Measurements from ENCODE around the gene LRRFIP1. TPM values are rescaled to one million over a fixed set of nuclear protein-coding genes. Genes with fewer than 3 reads are reported as not detected.

The LRRFIP1 gene
- total and polyA plus RNA-seq, 2 donors (not counting 3 experiments of a cell fraction or from before 2014, with no cell fraction given) = 39.2 to 179 TPM

GRCh38 chr2:237633061-237633561, 5.7 kb downstream of the LRRFIP1 start:
- BruUV-seq (replicated peaks) = no TSS peak
- no peaks in the 10 kb centered on the region for H4K20me1 ChIP-seq (replicated peaks; ENCODE audit: control insufficient read depth, extremely low read depth, insufficient read depth, low read length)
- no peaks in the 10 kb centered on the region for H3K9me3 ChIP-seq (replicated peaks; ENCODE audit: control insufficient read depth, insufficient read depth, low read length)
- dilution Hi-C loops (cut with MboI; ENCODE audit: extremely low pct_ligation_motif_present, low sequenced_read_pairs) = no loop called here
- H3K27ac ChIP-seq (ENCODE audit: insufficient read depth, low read depth, low read length) = no peak overlapping the region
- intact Hi-C loops (cut with micrococcal nuclease) = no loop called here
- FAIRE-seq = no peak
- H3K9ac ChIP-seq (replicated peaks; ENCODE audit: extremely low read depth, insufficient read depth, low read length) = no peak overlapping the region
- H3K36me3 ChIP-seq (ENCODE audit: control insufficient read depth in 2 of 2, extremely low read depth in 1 of 2, insufficient read depth in 2 of 2, low read length in 2 of 2) = peaks cover 0 to 9% of the 10 kb centered on the region in 2 experiments
- ChIA-PET CTCF (interaction anchor here (0.7 to 1.6 kb wide), 2 partner anchors 28 to 52 kb away, joined by 3 read pairs; no protein-coding TSS in a partner anchor), POLR2A (no interaction called here)
- H3K4me3 ChIP-seq (replicated peaks in 1 of 3; ENCODE audit: insufficient read depth in 1 of 3, low read depth in 1 of 3, low read length in 3 of 3) = no peak overlapping the region
- no peak for DNase-seq (ENCODE audit: low read depth, low spot score)
- H3K9me1 ChIP-seq (replicated peaks; ENCODE audit: control insufficient read depth, extremely low read depth, insufficient read depth, low read length) = no peaks in the 10 kb centered on the region
- H3K79me2 ChIP-seq (ENCODE audit: control insufficient read depth, insufficient read depth, low read length) = peaks cover 2% of the 10 kb centered on the region
- TF ChIP-seq MAX (IDR thresholded peaks at IDR 0.05; ENCODE audit: insufficient read depth, insufficient read length) (no peak), GATA2 (IDR thresholded peaks at IDR 0.05; ENCODE audit: insufficient read depth, insufficient read length, low read depth, low read length) (no peak), JUN (IDR thresholded peaks at IDR 0.05; ENCODE audit: borderline replicate concordance, insufficient read depth, insufficient read length, low read depth) (no peak), POLR2A (IDR thresholded peaks at IDR 0.05; ENCODE audit: low read depth, low read length) (no peak), CTCF (IDR thresholded peaks at IDR 0.05; ENCODE audit: extremely low read depth in 1 of 2, insufficient read depth in 1 of 2, low read depth in 1 of 2, low read length in 2 of 2) (no peak), FOS (IDR thresholded peaks at IDR 0.05; ENCODE audit: borderline replicate concordance, insufficient read depth, low read length) (no peak), EZH2 (IDR thresholded peaks at IDR 0.05; ENCODE audit: borderline replicate concordance, low read depth, low read length, severe bottlenecking) (no peak), MYC (IDR thresholded peaks at IDR 0.05; ENCODE audit: low read depth, low read length) (no peak), POLR2AphosphoS5 (IDR thresholded peaks at IDR 0.05; ENCODE audit: insufficient read depth, low read depth, low read length) (no peak)
- no peak overlapping the region for H2AFZ ChIP-seq (ENCODE audit: low read depth, low read length)
- H3K4me2 ChIP-seq (ENCODE audit: insufficient read depth, low read length) = no peak overlapping the region
- no peaks in the 10 kb centered on the region for H3K27me3 ChIP-seq (ENCODE audit: control insufficient read depth in 2 of 2, insufficient read depth in 2 of 2, low read length in 2 of 2)
- H3K4me1 ChIP-seq (ENCODE audit: control insufficient read depth, extremely low read depth, insufficient read depth, low read length) = peaks cover 8% of the 10 kb centered on the region

All from endothelial cell of umbilical vein (primary cell).